GM19025 (cell line): ENCODE measurements around the gene ZFAND2A.
"Not testable (repeated sequence)": the region's sequence is repeated elsewhere in the genome, so short reads cannot be mapped to it uniquely, and the experiment has no call there.

Experiments used
- ATAC-seq: cut with Tn5 transposase; IDR thresholded peaks from one replicate; pipeline ENCODE4 v1.9.1; 2021; ENCODE audit warnings: mild to moderate bottlenecking, low read depth, moderate library complexity; ENCODE audit not compliant: unreplicated experiment

ZFAND2A gene

DNA sequence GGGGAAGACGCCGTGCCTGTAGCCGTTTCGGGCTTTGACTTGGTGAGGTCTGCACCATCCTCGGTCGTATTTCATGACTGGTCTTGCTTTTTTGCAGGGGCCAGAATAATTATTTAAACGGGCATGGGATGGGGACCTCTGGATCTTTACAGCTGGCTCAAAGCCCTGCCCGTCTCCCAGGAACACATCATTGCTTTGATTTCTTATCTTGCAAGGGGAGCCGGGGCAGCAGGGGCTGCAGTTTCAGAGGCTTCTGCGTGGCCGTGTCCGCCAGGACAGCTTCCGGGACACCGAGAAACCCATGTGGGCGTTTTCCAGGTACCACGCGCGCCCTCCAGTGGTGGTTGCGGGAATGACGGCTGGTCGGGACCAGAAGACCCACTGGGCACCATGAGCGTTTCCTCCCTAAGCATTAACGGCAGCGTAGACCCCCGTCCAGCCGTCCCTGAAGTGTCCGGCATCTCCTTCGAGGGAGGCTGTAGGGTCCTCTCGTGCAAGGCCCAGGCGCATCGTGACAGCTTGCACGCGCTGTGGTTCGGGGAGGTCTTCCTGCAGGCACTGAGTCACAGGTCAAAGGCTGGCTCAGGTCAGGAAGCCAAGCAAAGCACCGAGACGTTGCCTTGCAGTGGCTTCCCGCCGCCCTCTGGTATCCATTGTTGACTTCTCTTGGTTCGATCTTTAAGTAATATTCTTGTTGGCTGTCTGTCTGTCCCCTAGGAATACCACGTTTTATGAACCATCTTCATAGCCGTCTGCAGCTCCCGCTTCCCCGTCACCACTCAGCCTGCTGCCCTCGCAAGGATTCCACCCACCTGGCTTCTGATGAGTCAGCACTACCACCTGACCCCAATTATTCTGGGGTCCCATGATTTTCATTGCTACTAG is 16.2 kb upstream of the ZFAND2A start:
- peak; percentile 53 for ATAC-seq

DNA sequence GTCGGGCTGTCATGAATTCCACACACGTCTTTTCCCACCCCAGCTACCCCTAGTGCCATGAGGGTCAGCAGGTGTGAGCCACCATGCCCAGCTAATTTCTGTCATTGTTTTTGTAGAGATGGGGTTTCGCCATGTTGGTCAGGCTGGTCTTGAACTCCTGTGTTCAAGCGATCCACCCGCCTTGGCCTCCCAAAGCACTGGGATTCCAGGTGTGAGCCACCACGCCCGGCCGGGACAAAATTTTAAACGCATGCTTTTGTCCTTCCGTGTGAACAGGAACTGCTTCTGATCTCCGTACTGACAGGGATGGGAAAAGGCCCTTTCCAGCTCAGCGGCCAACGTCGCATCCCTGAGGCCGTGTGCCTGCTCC is 15.6 kb upstream of the ZFAND2A start:
- ATAC-seq = no peak

DNA sequence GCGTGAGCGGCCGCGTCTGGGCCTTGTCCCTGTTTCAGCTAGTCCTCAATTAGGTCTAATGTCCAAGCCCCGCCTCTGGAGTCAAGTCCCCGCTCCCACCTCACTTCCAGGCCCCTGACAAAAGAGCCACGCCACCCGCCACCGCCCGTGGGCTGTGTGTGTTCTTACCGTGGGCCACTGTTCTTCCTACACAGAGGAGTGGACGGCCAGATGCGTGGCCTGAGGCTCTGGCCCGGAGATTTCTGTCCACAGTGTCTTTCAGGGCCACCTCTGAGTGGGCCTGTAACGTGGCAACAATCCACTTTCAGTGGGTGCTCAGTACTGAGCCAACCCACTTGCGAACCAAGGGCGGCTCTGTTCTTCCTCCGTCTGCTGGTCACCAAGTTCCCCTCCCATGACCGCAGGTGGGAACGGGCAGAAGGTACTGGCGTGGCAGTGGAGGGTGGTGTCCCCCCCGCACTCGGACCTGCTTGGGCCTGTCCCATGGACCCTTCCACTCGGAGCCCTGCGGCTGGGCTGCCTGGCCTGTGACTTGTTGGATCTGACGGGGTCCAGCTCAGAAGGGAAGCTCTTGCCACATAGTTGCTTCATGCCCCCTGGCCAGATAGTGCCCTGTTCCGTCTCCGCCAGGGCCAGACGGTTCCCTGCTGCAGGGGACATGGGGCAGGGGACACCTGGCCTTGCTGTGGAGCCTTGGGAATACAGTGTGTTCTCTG is 15.0 kb upstream of the ZFAND2A start:
- no peak for ATAC-seq

DNA sequence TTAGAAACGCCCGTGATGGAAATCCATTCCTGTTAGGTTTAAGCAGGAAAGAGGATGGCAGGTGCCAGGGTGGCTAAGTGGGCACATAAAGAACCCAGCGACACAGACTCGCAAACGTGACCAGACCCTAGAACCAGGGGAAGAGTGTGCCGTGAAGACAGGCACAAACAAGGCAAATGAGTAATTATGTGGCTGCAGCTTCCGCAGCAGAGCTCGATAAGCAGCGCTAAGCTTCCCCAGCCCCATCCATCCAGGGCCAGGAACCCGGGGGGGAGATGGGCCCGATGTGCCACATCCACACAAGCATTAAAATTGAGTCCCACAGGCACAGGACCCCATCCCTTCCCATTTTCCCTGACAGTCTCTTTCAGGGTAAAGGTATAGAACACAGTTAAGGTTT is 14.0 kb upstream of the ZFAND2A start:
- no peak for ATAC-seq

DNA sequence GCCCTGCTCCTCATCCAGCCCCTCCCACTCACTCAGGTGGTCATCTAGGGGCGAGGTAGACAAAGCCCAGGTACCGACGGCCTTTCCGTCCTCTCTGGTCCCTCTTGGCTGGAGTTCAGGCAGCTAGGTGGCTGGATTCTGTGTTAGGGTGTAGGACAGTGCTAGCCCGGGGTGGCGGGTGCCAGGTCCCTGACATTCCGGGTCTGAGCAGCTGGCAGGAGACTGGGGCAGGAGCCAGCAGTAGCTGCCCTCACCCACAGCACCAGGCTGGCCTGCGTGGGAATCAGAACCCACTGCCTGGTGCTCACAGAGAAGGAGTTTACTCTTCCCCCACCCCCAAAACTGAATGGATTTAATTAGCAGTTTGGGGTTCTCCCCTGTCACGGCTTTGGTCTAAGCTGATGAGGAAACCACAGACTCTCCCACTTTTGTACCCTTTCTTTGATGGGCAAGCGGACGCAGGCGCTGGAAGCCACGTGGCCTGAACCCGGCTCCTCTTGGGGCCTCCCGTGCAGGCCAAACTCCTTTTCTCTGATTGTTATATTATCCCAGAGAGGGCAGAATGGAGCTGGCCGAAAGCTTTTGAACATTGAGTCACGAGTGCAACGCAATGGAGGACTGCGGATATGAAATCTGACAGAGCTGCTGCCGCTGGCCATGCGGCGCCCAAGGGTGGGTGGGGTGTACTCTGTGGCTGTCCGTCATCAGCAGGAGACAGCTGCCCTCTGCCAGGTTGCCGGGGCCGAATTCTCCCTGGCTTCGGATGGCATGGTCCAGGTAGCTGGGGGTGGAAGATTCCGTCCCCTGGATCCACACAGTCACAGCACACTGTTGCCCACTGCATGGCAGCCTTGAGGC is 12.9 kb upstream of the ZFAND2A start:
- ATAC-seq = no peak

DNA sequence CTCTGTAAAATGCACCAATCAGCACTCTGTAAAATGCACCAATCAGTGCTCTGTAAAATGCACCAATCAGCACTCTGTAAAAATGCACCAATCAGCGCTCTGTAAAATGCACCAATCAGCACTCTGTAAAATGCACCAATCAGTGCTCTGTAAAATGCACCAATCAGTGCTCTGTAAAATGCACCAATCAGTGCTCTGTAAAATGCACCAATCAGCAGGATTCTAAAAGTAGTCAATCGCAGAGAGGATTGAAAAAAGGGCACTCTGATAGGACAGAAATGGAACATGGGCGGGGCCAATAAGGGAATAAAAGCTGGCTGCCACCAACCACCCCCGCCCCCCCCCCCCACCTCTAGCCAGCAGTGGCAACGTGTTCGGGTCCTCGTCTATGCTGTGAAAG is 11.5 kb upstream of the ZFAND2A start:
- not testable (repeated sequence) for ATAC-seq

DNA sequence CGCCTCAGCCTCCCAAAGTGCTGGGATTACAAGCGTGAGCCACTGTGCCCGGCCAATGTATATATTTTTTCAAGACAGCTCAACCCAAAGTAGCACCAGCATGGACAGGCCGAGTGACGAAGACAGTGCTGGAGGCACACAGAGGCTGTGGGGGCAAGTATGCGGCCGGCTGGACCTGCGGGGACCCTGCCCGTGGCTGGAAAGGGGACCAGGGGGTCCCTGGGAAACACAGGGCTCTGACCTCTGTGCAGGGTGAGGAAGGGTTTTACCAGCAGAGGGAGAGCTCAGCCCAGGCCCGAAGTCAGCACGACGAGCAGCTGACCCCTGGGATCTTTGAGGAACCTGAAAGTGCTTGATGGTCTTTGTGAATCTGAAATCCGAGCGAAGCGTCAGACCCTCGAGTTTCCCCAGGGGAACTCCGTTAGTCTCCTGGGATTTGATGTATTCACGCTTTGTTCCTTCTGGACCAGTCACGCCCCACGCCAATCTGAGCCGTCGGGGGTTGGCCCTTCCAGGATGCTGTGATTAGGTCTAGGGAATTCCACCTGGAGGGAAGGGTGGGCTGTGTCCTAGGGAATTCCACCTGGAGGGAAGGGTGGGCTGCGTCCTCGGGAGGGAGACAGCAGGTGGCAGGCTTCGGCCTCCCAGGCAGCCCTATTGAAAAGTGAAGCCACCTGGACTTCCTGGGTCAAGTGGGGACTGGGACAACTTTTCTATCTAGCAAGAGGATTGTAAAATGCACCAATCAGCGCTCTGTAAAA is 10.9 kb upstream of the ZFAND2A start:
- ATAC-seq = no peak

DNA sequence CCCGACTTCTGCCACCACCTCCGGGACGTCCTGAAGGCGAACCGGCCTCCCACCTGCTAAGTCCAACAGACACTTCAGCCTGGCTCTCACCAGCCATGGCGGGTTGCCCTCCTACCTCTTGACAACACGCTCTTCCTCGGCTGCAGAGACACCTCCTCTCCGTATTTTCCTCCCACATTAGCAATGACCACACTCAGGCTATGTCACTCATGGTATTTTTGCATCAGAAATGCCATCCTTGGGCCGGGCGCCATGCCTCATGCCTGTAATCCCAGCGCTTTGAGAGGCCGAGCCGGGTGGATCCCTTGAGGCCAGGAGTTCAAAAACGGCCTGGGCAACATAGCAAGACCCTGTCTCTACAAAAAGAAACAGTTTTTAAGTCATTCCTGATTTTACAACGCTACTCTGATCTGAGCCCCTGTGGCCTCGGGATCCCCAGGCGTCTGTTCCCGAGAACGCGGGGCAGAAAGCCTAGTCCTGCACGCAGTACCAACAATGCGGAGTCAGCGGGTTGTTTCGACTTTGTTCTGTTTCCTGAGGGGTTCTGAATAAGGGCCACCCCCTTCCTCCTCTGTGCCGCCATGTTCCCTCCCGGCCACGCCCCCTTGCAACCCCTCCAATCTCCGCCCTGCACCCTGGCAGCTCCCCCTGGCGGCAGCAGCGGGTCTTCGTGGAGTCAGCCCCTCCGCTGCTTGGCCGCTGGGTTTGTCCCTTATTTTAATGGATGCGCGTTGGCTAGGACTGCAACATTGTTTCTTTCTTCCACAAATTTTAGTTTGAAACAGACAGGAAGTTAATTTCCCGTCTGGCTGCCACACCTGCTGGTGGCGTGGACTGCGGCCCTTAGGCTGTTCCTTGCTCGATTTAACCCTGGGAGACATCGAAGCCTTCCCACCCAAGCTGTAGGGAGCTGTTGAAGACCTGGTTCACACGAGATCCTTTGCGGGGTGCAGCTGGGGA is 9.7 kb upstream of the ZFAND2A start:
- no peak for ATAC-seq

DNA sequence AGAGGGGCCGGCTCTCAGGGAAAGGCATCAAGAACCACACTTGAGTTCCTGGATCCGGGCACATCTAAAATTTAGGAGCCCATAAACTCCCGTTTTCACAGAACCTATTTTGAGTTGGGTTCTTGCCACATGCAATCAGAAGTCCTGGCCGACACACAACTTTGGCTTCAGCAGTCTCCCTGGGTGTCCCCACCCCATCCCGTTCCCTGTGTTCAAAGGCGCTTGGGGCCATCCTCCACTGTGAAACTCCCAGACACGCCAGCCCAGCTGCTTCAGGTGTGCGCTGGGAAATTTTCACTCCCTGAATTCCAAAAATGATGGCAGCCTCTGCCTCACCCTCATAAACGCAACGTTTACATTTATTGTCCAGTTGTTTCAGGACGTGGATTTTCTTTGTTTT is 8.4 kb upstream of the ZFAND2A start:
- ATAC-seq = no peak

DNA sequence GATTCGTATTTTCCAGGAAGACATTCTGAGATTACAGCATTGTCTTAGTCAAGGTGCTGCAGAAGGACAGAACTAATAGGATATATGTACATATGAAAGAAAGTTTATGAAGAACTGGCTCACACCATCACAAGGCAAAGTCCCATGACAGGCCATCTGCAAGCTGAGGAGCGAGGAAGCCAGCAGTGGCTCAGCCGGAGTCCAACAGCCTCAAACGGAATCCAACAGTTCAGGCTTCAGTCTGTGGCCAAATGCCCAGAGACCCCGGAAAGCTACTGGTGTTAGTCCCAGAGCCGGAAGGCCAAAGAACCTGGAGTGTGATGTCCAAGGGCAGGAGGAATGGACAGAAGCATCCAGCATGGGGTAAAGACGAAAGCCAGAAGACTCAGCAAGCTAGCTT is 4.4 kb upstream of the ZFAND2A start:
- ATAC-seq = no peak

DNA sequence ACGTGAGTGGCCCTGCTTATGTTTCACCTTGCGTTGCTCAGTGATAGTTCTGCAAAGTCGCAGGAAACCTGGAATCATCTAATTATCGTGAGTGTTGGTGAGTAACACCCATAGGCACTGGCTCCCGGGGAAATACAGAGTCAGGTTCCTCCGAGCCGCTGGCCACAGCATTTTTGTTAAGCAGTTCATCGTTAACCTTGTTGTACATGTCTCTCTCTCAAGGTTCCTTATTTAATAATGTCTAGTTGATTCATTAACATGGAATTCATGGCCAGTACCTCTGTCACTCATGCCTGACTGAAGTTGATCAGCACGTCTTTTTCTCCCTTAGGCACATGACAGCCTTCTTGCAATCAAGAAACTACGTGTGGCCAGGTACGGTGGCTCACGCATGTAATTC is 3.1 kb upstream of the ZFAND2A start:
- ATAC-seq = no peak

DNA sequence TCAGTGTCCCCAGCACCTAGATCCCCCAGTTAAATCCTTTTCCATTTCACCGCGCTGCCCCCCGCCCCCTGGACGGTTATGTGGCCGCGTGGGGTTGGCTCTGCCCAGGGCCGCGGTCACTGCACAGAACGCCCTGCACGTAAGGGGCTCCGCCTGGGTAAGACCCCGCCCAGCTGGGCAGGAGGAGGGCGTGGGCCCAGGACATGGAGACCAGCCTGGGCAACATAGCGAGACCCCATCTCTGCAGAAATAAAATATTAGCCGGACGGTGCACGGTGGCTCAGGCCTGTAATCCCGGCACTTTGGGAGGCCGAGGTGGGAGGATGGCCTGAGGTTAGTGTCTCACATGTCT is 650 bp upstream of the ZFAND2A start:
- ATAC-seq = peak; percentile 2

DNA sequence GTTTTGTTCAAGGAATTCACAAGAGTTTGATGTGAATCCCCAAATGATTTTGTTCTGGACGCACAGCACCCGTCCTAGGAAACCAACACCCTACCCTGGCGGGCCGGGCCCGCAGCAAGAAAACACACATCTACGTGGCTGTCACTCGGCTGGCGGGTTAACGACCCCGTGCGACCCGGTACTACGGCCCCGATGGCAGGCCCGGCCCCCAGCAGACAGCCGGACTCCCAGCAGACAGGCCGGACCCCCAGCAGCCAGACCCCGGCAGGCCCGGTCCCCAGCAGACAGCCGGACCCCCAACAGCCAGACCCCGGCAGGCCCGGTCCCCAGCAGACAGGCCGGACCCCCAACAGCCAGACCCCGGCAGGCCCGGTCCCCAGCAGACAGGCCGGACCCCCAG is 765 bp downstream of the ZFAND2A start:
- not testable (repeated sequence) for ATAC-seq

DNA sequence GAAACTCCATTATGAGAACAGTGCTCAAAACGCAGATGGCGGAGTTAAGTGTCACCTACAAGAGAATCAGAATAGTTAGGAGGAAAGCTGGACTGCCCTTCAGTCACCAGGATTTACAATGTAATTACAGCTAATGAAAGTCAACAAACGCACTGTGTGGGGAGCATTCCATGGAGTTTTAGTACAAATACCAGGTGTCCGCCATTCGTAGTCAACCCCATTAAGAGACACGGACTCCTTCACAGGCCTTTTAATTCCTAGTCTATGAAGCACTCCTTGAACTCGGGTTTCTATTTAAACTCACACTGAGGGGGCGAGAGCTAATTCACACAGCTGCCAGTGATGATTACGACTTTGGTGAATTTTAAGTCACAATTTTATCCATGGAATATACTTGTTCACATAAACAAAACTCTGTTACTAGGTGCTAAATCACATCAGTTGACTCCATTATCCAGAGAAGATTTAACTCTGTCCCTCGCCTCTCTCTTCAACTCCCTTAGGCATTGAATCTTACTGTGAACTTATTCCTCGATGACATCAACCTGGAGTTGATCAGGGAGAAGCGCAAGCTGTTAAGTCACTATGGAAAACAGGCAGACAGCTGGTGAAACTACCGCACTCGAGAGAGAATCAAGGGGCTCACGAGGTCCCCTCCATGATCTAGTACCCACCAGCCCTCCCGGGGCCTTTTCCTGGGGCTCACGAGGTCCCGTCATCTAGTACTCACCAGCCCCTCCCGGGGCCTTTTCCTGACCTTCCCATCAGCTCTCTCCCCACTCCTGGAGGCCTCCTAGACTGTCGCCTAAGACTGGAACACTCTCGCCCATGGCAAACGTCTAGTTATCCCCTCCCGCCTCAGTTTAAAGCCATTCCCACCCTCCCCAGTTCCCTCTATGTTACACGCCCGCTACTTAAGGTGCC is 1.5 kb downstream of the ZFAND2A start:
- ATAC-seq = no peak

DNA sequence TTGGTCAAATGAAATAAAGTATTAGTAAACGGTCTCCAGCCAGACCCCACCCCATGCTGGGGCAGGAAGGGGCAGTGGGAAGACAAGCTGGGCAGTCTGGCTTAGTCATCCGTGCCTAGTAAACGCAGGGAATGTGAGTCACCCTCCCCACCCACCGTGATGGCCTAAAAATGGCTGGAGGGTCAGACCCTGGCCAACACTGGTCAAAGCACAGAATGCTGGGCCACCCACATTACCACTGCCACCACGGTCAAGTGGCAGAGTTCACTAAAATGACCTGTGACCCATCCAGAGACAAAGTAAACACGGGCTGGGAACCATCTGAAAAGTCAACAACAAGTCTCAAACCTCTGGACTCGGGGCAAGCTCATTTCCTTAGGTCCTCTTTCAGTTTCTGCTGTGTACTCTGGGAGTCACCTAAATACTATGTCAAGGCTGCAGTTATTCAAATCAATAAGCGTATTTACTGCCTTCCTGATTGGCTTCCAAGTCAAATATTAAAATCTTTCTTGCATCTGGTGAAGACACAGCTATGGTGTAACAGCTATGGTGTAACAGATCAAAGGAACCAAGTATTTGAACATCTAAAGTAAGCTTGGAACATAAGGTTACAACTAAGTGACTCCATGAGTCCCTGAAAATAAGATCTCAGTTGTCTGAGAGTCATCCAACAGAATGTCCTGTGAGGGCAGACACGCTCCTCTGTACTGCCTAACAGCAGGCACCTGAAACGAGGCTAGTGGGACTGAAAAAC is 3.0 kb downstream of the ZFAND2A start:
- ATAC-seq = no peak

DNA sequence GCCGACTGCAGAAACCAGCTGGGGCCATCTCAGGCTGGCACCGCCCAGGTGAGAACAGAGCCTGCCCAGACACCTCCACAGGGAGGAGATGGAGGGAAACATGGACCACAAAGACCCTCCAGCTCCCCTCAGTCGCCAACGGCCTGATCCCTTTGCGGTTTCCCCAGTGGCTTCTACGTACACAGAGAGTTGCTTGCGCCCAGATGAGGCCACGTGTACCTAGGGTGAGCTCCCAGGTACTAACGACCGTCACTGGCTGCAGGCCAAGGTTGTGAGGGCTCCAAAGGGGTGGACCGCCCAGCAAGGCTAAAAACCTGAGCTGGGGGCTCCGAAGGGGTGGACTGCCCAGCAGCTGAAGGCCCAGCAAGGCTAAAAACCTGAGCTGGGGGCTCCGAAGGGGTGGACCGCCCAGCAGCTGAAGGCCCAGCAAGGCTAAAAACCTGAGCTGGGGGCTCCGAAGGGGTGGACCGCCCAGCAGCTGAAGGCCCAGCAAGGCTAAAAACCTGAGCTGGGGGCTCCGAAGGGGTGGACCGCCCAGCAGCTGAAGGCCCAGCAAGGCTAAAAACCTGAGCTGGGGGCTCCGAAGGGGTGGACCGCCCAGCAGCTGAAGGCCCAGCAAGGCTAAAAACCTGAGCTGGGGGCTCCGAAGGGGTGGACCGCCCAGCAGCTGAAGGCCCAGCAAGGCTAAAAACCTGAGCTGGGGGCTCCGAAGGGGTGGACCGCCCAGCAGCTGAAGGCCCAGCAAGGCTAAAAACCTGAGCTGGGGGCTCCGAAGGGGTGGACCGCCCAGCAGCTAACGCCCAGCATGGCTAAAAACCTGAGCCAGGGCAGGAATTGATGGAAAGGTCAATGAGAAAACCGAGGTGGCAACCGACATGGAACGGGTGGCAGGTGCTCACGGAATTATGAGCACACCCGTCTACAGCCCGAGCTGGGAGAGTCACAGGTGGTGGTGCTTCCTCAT is 3.9 kb downstream of the ZFAND2A start:
- ATAC-seq = not testable (repeated sequence)
